HG03159 (cell line): ENCODE data around the gene CSF2.
"Not testable (repeated sequence)": the region's sequence is repeated elsewhere in the genome, so short reads cannot be mapped to it uniquely, and the experiment has no call there.

Source experiments
- ATAC-seq: cut with Tn5 transposase; IDR thresholded peaks from one replicate; pipeline ENCODE4 v1.9.1; 2021; ENCODE audit warnings: mild to moderate bottlenecking, moderate library complexity; ENCODE audit not compliant: unreplicated experiment

Gene CSF2

GRCh38 chr5:132105688-132106087 is 32.1 kb downstream of the CSF2 start:
- no peak for ATAC-seq

GRCh38 chr5:132108495-132108894 is 34.9 kb downstream of the CSF2 start:
- not testable (repeated sequence) for ATAC-seq

- ATAC-seq: not testable (repeated sequence)
Measured at GRCh38 chr5:132108957-132109356, 35.4 kb downstream of the CSF2 start.

- no peak for ATAC-seq
Measured at GRCh38 chr5:132109494-132110053, 36.0 kb downstream of the CSF2 start.

GRCh38 chr5:132110195-132110594 is 36.6 kb downstream of the CSF2 start:
- ATAC-seq: no peak

- ATAC-seq: no peak
Measured at GRCh38 chr5:132110930-132111329, 37.3 kb downstream of the CSF2 start.

GRCh38 chr5:132112111-132112510 is 38.5 kb downstream of the CSF2 start:
- ATAC-seq: no peak

GRCh38 chr5:132114150-132115121 is 40.8 kb downstream of the CSF2 start:
- ATAC-seq: no peak

- no peak for ATAC-seq
Measured at GRCh38 chr5:132115375-132115774, 41.8 kb downstream of the CSF2 start.

GRCh38 chr5:132116072-132116471 is 42.5 kb downstream of the CSF2 start:
- no peak for ATAC-seq

GRCh38 chr5:132116909-132117489 is 43.4 kb downstream of the CSF2 start:
- not testable (repeated sequence) for ATAC-seq

GRCh38 chr5:132120717-132121116 is 47.1 kb downstream of the CSF2 start:
- not testable (repeated sequence) for ATAC-seq

- ATAC-seq: not testable (repeated sequence)
Measured at GRCh38 chr5:132122971-132123370, 49.4 kb downstream of the CSF2 start.

- ATAC-seq: not testable (repeated sequence)
Measured at GRCh38 chr5:132123578-132123977, 50.0 kb downstream of the CSF2 start.
